ENCODE data around the gene NAP1L5. TPM values are rescaled to one million over a fixed set of nuclear protein-coding genes. Genes with fewer than 3 reads are reported as not detected.

Gene NAP1L5
- total RNA-seq, 1 experiment from 2014 or later, result 1.8 TPM

DNA sequence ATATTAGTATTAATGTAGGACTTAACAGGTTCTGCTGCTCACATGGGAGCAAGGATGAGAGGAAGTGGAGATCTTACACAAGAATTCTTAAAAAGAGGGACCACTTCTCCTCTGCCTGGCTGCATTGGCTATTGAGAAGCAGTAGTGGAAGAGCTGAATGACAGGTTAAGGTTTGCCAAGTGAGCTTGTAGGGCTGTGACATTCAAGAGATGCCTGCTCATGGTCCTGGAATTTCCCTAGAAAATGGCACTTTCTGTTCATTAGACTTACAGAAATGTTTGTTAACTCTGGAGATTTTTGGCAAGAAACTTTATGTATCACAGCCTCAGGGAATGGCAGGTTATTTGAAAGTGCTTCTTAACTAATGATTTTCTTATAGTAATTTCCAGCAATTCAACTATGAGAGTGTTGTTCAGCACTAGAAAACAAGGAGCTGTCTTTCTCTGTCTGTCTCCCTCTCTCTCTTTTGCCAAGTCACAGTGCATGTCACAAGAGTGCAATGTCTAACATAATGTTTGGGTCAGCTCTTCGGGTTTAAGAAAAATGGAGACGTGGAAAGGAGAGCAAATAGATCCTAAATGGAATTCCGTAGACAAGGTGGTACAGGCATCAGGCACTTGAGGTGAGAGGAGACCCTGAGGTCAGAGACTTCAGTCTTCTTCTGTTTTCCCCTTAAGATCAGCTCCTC, 8.3 kb upstream of the NAP1L5 start:
- Histone ChIP-seq H3K79me2 (ENCODE audit: insufficient read depth, low read length) (no peaks in the 10 kb centered on the region), H4K20me1 (ENCODE audit: insufficient read depth) (no peaks in the 10 kb centered on the region), H3K4me2 (ENCODE audit: low read length) (no peak overlapping the region), H3K9me2 (ENCODE audit: insufficient read depth) (no peaks in the 10 kb centered on the region), H3K36me3 (ENCODE audit: control insufficient read depth in 1 of 2, insufficient read depth in 2 of 2, low read length in 2 of 2) (no peaks in the 10 kb centered on the region), H3K9ac (ENCODE audit: low read length) (no peak overlapping the region), H3K4me1 (ENCODE audit: control insufficient read depth in 1 of 2, insufficient read depth in 2 of 2, low read length in 2 of 2) (no peaks in the 10 kb centered on the region), H3K27ac (ENCODE audit: low read depth, low read length) (no peak overlapping the region), H3K9me3 (ENCODE audit: control insufficient read depth in 1 of 2, insufficient read depth in 1 of 2, low read depth in 1 of 2, low read length in 2 of 2) (no peaks in the 10 kb centered on the region), H2AFZ (ENCODE audit: low read depth, low read length, poor library complexity, severe bottlenecking) (no peak overlapping the region), H3K4me3 (replicated peaks in 1 of 2; ENCODE audit: low read depth in 1 of 2, low read length in 2 of 2) (no peak overlapping the region), H3K27me3 (ENCODE audit: insufficient read depth, low read length) (no peaks in the 10 kb centered on the region)
- ChIA-PET POLR2A (no interaction called here), CTCF (interaction anchor here (1.0 to 1.5 kb wide), 3 partner anchors 85 to 318 kb away, joined by 3 to 10 read pairs (median 4); no protein-coding TSS in a partner anchor), RAD21 (ENCODE audit: low non-redundant PET in 1 of 2, low total read pairs in 2 of 2, uncharacterized antibody in 2 of 2, unreplicated experiment in 2 of 2) (no interaction called here)
- no peak for DNase-seq (ENCODE audit: low read depth, low spot score)
- no TSS peak for BruUV-seq (replicated peaks)
- intact Hi-C loops (cut with micrococcal nuclease), result loop anchor here (1.0 to 2.0 kb wide), 2 partner anchors 85 to 318 kb away; no protein-coding TSS in a partner anchor
- ATAC-seq, result no peak
- TF ChIP-seq EGR1 (IDR thresholded peaks at IDR 0.05; ENCODE audit: low read depth) (no peak), POLR2AphosphoS5 (IDR thresholded peaks at IDR 0.05; ENCODE audit: low read depth, low read length) (no peak), MAX (IDR thresholded peaks at IDR 0.05) (no peak), ZBTB33 (IDR thresholded peaks at IDR 0.05; ENCODE audit: extremely low read depth, insufficient replicate concordance, low read length) (no peak), EZH2 (IDR thresholded peaks at IDR 0.05) (no peak), ZFX (IDR thresholded peaks at IDR 0.05) (no peak), POLR2A (IDR thresholded peaks at IDR 0.05; ENCODE audit: borderline replicate concordance, extremely low read depth, insufficient read depth, insufficient read length) (no peak), CTCF (IDR thresholded peaks at IDR 0.05 in 2 of 3, conservative IDR thresholded peaks at IDR 0.05 in 1 of 3; ENCODE audit: borderline replicate concordance in 1 of 3, insufficient read depth in 1 of 3, low read depth in 2 of 3, low read length in 2 of 3) (no peak), SRF (IDR thresholded peaks at IDR 0.05; ENCODE audit: low read depth) (no peak), TCF7L2 (IDR thresholded peaks at IDR 0.05; ENCODE audit: borderline replicate concordance, extremely low read depth, insufficient read depth, insufficient read length) (no peak), EZH2phosphoT487 (IDR thresholded peaks at IDR 0.05; ENCODE audit: borderline replicate concordance) (no peak)
- TF ChIP-seq, protein P1, sequence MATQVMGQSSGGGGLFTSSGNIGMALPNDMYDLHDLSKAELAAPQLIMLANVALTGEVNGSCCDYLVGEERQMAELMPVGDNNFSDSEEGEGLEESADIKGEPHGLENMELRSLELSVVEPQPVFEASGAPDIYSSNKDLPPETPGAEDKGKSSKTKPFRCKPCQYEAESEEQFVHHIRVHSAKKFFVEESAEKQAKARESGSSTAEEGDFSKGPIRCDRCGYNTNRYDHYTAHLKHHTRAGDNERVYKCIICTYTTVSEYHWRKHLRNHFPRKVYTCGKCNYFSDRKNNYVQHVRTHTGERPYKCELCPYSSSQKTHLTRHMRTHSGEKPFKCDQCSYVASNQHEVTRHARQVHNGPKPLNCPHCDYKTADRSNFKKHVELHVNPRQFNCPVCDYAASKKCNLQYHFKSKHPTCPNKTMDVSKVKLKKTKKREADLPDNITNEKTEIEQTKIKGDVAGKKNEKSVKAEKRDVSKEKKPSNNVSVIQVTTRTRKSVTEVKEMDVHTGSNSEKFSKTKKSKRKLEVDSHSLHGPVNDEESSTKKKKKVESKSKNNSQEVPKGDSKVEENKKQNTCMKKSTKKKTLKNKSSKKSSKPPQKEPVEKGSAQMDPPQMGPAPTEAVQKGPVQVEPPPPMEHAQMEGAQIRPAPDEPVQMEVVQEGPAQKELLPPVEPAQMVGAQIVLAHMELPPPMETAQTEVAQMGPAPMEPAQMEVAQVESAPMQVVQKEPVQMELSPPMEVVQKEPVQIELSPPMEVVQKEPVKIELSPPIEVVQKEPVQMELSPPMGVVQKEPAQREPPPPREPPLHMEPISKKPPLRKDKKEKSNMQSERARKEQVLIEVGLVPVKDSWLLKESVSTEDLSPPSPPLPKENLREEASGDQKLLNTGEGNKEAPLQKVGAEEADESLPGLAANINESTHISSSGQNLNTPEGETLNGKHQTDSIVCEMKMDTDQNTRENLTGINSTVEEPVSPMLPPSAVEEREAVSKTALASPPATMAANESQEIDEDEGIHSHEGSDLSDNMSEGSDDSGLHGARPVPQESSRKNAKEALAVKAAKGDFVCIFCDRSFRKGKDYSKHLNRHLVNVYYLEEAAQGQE (IDR thresholded peaks at IDR 0.05; ENCODE audit: low read depth), result no peak

All from HCT116 (cell line).